Loucy (cell line): Measurements from ENCODE around the gene ADGRE1.

Source experiments
- EZH2phosphoT487 ChIP-seq: fragments of 200-600 bp; IDR thresholded peaks from 2 replicates; pipeline ENCODE4 v1.6.1; 2018; ENCODE audit warnings: antibody characterized with exemption, mild to moderate bottlenecking, moderate library complexity, borderline replicate concordance
- TF ChIP-seq, protein P1 (sequence below): fragments of 200-600 bp; sonication (generic); conservative IDR thresholded peaks from 2 replicates; pipeline ENCODE4 v1.5.1; 2014; ENCODE audit warnings: mild to moderate bottlenecking, antibody characterized with exemption, low read length

- TF ChIP-seq, protein P1, sequence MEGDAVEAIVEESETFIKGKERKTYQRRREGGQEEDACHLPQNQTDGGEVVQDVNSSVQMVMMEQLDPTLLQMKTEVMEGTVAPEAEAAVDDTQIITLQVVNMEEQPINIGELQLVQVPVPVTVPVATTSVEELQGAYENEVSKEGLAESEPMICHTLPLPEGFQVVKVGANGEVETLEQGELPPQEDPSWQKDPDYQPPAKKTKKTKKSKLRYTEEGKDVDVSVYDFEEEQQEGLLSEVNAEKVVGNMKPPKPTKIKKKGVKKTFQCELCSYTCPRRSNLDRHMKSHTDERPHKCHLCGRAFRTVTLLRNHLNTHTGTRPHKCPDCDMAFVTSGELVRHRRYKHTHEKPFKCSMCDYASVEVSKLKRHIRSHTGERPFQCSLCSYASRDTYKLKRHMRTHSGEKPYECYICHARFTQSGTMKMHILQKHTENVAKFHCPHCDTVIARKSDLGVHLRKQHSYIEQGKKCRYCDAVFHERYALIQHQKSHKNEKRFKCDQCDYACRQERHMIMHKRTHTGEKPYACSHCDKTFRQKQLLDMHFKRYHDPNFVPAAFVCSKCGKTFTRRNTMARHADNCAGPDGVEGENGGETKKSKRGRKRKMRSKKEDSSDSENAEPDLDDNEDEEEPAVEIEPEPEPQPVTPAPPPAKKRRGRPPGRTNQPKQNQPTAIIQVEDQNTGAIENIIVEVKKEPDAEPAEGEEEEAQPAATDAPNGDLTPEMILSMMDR: no peak
- TF ChIP-seq EZH2phosphoT487: no peak
Measured at GRCh38 chr19:6906559-6907060, 19.2 kb downstream of the ADGRE1 start.
